ENCODE results near the gene FGF1. TPM values are rescaled to one million over a fixed set of nuclear protein-coding genes. Genes with fewer than 3 reads are reported as not detected.

The FGF1 gene
- total and polyA plus RNA-seq, 2 donors (not counting 3 experiments of a cell fraction or from before 2014, with no cell fraction given): not detected

DNA sequence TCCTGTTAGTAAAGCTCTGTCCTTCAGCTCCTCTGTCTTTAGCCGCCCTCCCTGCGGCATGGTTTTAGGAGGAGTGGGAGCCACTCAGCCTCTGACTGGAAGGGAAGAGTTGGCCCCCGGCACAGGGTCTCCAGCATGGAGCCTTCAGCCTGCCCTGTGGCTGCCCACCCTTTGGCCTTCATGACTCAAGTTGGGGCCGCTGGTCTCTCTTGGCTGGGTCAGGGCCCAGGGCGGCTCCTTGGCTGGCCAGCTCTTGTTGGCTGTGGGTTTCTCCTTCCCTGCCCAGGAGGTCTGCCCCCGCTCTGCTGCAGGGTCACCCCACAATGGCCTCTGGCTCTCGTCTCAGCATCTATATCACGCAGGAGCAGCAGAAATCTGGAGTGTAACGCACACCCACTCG is 25.7 kb downstream of the FGF1 start:
- Histone ChIP-seq H3K9me3 (replicated peaks; ENCODE audit: control insufficient read depth, insufficient read depth, low read length) (no peaks in the 10 kb centered on the region), H3K4me3 (replicated peaks in 1 of 3; ENCODE audit: insufficient read depth in 1 of 3, low read depth in 1 of 3, low read length in 3 of 3) (no peak overlapping the region), H3K36me3 (ENCODE audit: control insufficient read depth in 2 of 2, extremely low read depth in 1 of 2, insufficient read depth in 2 of 2, low read length in 2 of 2) (no peaks in the 10 kb centered on the region), H3K27ac (ENCODE audit: insufficient read depth, low read depth, low read length) (no peak overlapping the region), H3K4me1 (ENCODE audit: control insufficient read depth, extremely low read depth, insufficient read depth, low read length) (no peaks in the 10 kb centered on the region), H3K27me3 (ENCODE audit: control insufficient read depth in 2 of 2, insufficient read depth in 2 of 2, low read length in 2 of 2) (peaks cover 8 to 22% of the 10 kb centered on the region in 2 experiments), H4K20me1 (replicated peaks; ENCODE audit: control insufficient read depth, extremely low read depth, insufficient read depth, low read length) (no peaks in the 10 kb centered on the region), H2AFZ (ENCODE audit: low read depth, low read length) (no peak overlapping the region), H3K79me2 (ENCODE audit: control insufficient read depth, insufficient read depth, low read length) (no peaks in the 10 kb centered on the region), H3K4me2 (ENCODE audit: insufficient read depth, low read length) (no peak overlapping the region), H3K9me1 (replicated peaks; ENCODE audit: control insufficient read depth, extremely low read depth, insufficient read depth, low read length) (no peaks in the 10 kb centered on the region), H3K9ac (replicated peaks; ENCODE audit: extremely low read depth, insufficient read depth, low read length) (no peak overlapping the region)
- TF ChIP-seq JUN (IDR thresholded peaks at IDR 0.05; ENCODE audit: borderline replicate concordance, insufficient read depth, insufficient read length, low read depth) (no peak), FOS (IDR thresholded peaks at IDR 0.05; ENCODE audit: borderline replicate concordance, insufficient read depth, low read length) (no peak), EZH2 (IDR thresholded peaks at IDR 0.05; ENCODE audit: borderline replicate concordance, low read depth, low read length, severe bottlenecking) (no peak), POLR2AphosphoS5 (IDR thresholded peaks at IDR 0.05; ENCODE audit: insufficient read depth, low read depth, low read length) (no peak), POLR2A (IDR thresholded peaks at IDR 0.05; ENCODE audit: low read depth, low read length) (no peak)
- TF ChIP-seq, protein P1, sequence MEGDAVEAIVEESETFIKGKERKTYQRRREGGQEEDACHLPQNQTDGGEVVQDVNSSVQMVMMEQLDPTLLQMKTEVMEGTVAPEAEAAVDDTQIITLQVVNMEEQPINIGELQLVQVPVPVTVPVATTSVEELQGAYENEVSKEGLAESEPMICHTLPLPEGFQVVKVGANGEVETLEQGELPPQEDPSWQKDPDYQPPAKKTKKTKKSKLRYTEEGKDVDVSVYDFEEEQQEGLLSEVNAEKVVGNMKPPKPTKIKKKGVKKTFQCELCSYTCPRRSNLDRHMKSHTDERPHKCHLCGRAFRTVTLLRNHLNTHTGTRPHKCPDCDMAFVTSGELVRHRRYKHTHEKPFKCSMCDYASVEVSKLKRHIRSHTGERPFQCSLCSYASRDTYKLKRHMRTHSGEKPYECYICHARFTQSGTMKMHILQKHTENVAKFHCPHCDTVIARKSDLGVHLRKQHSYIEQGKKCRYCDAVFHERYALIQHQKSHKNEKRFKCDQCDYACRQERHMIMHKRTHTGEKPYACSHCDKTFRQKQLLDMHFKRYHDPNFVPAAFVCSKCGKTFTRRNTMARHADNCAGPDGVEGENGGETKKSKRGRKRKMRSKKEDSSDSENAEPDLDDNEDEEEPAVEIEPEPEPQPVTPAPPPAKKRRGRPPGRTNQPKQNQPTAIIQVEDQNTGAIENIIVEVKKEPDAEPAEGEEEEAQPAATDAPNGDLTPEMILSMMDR (IDR thresholded peaks at IDR 0.05; ENCODE audit: extremely low read depth in 1 of 2, insufficient read depth in 1 of 2, low read depth in 1 of 2, low read length in 2 of 2): no peak
- BruUV-seq (replicated peaks): no TSS peak
- intact Hi-C loops (cut with micrococcal nuclease): no loop called here
- POLR2A ChIA-PET: no interaction called here
- DNase-seq (ENCODE audit: low read depth, low spot score) (no peak), FAIRE-seq (no peak)
- dilution Hi-C loops (cut with MboI; ENCODE audit: extremely low pct_ligation_motif_present, low sequenced_read_pairs): no loop called here
- CTCF ChIA-PET: interaction anchor here (1.3 to 2.5 kb wide), 7 partner anchors 8 to 228 kb away, joined by 4 to 22 read pairs (median 5); no protein-coding TSS in a partner anchor

All from endothelial cell of umbilical vein (primary cell).